Measurements from ENCODE around the gene OTOP2. TPM values are rescaled to one million over a fixed set of nuclear protein-coding genes. Genes with fewer than 3 reads are reported as not detected.
"Not testable (repeated sequence)": the region's sequence is repeated elsewhere in the genome, so short reads cannot be mapped to it uniquely, and the experiment has no call there.

OTOP2 gene
- polyA plus RNA-seq, 1 donor: not detected

GRCh38 chr17:74951680-74952421, 27.8 kb downstream of the OTOP2 start:
- DNase-seq: no peak

GRCh38 chr17:74952431-74953133, 28.5 kb downstream of the OTOP2 start:
- DNase-seq: no peak

DNA sequence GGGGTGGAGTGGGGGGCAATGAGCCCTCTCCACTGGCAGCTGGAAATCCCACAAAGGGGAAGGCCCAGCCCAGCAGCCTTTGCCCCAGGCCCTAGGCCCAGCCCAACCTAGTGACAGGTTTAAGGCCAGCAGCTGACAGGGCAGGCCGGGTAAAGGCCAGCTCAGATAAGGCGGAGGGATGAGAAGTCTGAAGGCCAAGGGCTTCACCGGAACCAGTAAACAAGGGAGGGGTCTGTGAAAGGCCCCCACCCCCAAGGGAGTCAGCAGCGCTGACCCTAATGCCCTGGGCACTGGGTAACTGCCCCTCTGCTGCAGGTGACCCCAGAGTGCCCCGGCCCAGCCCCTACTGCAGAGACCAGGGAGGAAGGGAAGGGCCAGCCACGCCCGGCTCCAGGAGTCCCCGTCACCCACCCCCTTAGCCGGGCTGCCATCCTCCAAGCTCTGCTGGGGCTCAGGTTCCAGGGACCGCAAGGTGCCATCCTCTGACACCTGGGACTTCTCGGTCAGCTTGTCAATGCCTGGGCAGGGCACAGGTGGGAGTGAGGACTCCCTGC, 29.1 kb downstream of the OTOP2 start:
- no peak for DNase-seq

DNA sequence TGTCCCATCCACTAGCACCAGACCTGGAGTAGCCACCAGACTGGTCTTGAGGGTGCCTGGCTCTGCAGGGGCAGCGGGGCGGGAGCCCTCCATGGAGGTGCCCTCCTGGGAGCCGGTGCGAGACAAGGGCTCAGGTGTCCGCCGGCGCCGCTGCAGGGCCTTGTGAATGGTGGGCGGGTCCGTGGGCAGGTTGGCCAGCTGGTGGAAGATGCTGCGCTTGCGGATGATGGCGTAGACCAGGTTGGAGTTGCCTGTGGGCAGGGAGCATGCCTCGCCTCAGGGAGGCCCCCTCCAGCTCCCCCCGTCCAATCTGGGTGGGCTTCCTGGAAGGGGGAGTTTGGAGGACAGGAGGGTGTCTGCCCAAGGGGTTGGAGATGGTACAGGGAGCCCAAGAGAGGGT, 30.0 kb downstream of the OTOP2 start:
- DNase-seq: no peak

DNA sequence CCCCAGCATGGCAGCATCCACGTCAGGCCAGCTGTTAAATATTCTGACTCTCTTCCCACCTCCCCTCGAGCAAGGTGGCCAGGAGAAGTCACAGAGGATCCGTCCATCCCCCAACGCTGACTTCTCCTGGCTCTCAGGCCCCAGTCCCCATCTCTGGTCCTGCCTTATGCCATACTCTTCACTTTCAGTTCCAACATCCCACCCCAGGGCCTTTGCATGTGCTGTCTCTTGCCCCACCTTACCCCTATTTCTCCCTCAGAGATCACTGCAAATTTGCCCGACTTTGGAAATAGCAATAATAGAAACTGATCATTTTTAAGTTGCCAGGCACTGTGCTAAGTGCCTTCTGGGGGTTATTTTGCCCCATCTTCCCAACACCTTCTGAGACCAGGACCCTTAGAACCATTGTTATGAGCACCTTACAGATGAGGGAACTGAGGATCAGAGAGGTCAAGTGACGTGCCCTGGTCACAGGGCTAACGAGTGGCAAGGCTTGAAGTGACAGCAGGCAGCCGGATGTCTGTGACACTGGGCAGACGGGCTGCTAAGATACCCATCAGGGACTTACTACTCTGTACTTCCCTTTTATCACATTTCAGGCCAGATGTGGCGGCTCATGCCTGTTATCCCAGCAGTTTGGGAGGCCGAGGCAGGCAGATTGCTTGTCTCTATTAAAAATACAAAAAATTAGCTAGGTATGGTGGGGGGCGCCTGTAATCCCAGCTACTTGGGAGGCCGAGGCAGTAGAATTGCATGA, 30.8 kb downstream of the OTOP2 start:
- no peak for DNase-seq

GRCh38 chr17:74956093-74956492, 32.0 kb downstream of the OTOP2 start:
- no peak for DNase-seq

DNA sequence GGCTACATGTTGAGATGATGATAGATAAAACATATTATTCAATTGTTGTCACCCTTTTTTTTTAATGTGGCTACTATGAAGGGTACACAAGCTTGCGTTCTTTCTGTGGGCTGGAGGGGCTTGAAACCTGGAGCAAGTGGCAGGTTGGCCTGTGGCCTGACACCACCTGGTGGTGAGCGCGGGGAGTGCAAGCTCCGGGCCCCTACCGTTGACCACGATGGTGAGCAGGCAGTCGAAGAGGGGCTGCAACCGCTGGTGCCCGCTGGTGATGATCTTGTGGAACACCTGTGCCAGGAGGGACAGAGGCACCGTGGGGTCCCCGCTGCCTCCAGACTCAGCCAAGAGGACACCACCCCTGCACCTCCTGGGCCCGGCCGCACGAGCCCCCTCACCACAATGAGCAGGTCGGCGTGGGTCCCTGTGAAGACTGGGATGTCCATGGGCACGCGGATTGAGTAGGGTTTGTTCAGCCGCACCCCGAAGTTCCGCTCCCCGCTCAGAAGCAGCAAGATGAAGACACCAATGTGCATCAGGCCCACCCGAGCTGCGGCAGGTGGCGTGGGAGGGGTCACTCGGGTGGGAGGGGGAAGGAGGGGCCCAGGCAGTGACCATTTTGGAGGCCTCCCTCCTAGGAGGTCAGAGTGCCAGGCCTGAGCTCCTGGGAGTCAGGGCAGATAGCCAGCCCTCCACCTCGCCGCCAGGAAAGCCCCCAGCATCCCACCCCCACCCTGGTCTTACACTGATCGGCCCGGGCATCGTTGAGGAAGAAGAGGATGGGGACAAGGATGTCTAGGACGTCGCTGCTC, 34.1 kb downstream of the OTOP2 start:
- peak; percentile 44 for DNase-seq

DNA sequence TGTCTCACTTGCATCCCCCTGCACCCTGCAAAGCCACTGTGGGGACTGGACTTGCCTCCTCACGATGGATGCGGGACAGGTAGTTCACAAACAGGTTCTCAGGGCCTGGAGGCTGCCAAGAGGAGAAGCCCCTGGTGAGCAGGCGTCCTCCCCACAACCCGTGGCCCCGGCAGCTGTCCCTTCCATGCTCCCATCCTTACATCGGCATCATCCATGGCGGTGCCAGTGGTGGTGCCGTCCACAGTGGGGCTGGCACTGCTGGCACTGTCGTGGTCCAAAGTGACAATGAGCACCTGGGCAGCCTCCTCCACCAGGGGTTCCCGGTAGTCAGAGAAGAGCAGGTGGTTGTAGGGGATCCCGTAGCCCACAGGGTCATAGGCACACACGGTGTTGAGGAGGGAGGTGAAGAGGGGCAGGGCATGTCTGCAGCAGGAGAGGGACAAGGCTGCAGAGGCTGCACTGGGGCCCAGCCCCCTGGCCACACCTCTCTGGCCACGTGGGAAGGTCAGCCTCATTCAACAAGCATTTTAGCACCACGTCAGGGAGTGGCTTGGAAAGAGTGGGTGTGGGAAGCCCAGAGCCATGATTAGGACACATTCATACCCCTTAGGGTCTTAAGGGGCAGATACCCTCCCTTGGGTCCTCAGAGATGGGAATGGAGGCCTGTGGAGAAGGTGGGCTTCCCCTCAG, 35.9 kb downstream of the OTOP2 start:
- DNase-seq: no peak

DNA sequence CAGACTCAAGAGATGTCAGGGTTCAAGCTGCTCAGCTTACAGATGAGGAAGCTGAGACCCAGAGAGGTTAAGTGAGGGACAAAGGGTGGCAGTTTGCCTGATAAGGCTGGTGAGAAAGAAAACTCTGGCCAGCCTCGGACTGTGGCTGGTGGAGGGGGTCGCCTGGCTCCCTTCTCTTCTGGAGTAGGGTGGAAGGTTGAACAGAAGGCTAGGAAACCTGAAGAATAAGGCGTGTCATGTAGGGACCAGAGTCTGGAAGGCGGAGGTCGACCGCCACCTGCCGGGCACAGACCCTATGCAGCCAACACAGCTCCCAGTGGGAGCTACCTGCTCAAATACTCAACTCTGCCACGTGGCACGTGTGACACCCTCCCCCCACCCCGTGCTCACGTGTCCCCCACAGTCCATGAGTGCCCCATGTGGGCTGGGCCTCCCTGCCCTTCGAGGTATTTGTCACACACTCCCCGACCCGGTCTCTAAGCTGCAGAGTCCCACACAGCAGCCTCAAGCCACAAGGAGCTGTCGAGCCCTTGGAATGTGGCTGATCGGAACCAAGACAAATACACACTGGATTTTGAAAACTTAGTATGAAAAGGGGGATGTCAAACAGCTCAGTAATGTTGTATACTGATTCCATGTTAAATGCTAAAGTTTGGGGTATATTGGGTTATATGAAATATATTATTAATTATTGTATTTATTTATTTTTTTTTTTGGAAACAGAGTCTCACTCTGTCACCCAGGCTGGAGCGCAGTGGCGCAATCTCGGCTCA, 36.7 kb downstream of the OTOP2 start:
- DNase-seq: peak; percentile 27

GRCh38 chr17:74961657-74962350, 37.7 kb downstream of the OTOP2 start:
- DNase-seq: peak; percentile 87

GRCh38 chr17:74962622-74963394, 38.7 kb downstream of the OTOP2 start:
- DNase-seq: no peak

GRCh38 chr17:74963656-74964055, 39.6 kb downstream of the OTOP2 start:
- no peak for DNase-seq

- DNase-seq: no peak
These were observed 40.2 kb downstream of the OTOP2 start for GRCh38 chr17:74964246-74964761.

GRCh38 chr17:74964988-74965622, 41.0 kb downstream of the OTOP2 start:
- no peak for DNase-seq

- DNase-seq: no peak
These were observed 44.3 kb downstream of the OTOP2 start for GRCh38 chr17:74968361-74968780.

DNA sequence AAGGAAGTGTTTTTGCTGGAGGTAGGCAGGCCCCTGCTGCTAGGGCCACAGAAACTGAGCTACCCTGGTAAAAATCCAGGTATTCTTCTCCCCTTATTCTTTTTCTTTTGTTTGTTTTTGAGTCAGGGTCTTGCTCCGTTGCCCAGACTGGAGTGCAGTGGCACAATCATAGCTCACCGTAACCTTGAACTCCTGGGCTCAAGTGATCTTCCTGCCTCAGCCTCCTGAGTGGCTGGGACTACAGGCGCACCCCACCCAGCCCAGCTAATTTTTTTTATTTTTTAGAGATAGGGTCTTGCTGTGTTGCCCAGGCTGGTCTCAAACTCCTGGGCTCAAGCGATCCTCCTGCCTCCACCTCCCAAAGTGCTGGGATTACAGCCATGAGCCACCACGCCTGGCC, 45.4 kb downstream of the OTOP2 start:
- not testable (repeated sequence) for DNase-seq

DNA sequence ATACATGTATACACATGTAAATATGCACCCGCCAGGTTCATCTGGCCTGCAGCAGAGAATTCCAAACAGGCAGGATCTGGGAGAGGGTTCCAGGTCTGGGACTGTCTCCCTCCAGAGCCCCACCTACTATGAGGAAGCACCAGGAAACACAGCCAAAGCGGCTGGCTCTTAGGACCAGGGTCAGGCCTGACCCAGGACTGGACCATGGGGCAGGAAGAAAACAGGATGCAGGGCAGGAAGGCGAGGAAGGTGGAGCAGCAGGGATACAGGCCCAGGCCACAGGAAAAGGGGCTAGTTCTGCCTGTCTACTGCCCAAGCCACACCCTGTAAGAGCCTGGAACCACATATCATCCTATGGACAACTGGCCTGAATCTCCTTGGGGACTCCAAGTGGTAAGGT, 46.3 kb downstream of the OTOP2 start:
- DNase-seq: no peak
